Testis (tissue), 3 donors: ENCODE measurements around the gene MAP3K12. TPM values are rescaled to one million over a fixed set of nuclear protein-coding genes. Genes with fewer than 3 reads are reported as not detected.
A peak's percentile ranks its signal among the peaks of the same experiment; 100 is the strongest.

Experiments used
- DNase-seq: peaks from one replicate; pipeline ENCODE4 v3.0.0-alpha.2; 2019
- H3K27ac ChIP-seq, 2 donors: fragments of 200-600 bp; sonication (generic); one replicate each; pipeline ENCODE4 v1.5.1; 2019
- H3K27me3 ChIP-seq: fragments of 200-600 bp; sonication (generic); one replicate; pipeline ENCODE4 v1.5.1; 2019
- H3K36me3 ChIP-seq: fragments of 200-600 bp; sonication (generic); one replicate; pipeline ENCODE4 v1.5.1; 2017; ENCODE audit warnings: low read depth; ENCODE audit errors: missing control alignments
- H3K4me1 ChIP-seq: fragments of 200-600 bp; sonication (generic); one replicate; pipeline ENCODE4 v1.5.1; 2019
- H3K4me3 ChIP-seq, 2 donors: fragments of 200-600 bp; sonication (generic); one replicate each; pipeline ENCODE4 v1.5.1; 2017 to 2019
- H3K9me3 ChIP-seq: fragments of 200-600 bp; sonication (generic); one replicate; pipeline ENCODE4 v1.5.1; 2017
- POLR2A ChIP-seq: fragments of 450-650 bp; IDR thresholded peaks from one replicate; pipeline ENCODE4 v1.6.1; 2017; ENCODE audit warnings: antibody characterized with exemption, mild to moderate bottlenecking, moderate library complexity
- whole genome bisulfite sequencing, 2 donors: methylation state at CpG; one replicate each; pipeline ENCODE4 v1.1.5; 2018; 5-methylcytosine and 5-hydroxymethylcytosine counted together
- intact Hi-C: fragments of 100-400 bp; cut with DNase I; formaldehyde crosslinking; loops from one replicate; pipeline ENCODE4 v1.15.1; 2023; ENCODE audit warnings: low total_unique reads
- polyA plus RNA-seq: library from polyadenylated mRNA; stranded (reverse); fragments of 350-450 nt; fragmentation: Illumina TruSeq; extraction: RNeasy Lipid Tissue Mini Kit (QIAGEN cat#74804); gene quantifications from one replicate; pipeline ENCODE4 v1.2.3, GENCODE V29; 2014; ENCODE audit warnings: low read depth, low replicate concordance; ENCODE audit not compliant: insufficient read depth
- total RNA-seq, 2 donors: library from RNA; depleted of rRNA; stranded (reverse); fragments of >200 nt; gene quantifications; one replicate each; pipeline ENCODE4 v1.2.3, GENCODE V29; 2016
- TF ChIP-seq, protein P1 (sequence below), 3 experiments: fragments of 450-650 bp in 2 of 3; fragments of 200-600 bp in 1 of 3; sonication (generic) in 1 of 3; IDR thresholded peaks; one replicate each; pipeline ENCODE4 v1.5.1; 2016 to 2019; ENCODE audit warnings: antibody characterized with exemption in 3 of 3, mild to moderate bottlenecking in 2 of 3, moderate library complexity in 1 of 3

Gene MAP3K12
- total and polyA plus RNA-seq, 3 donors from 2014 or later, result 28.5 to 56.7 (median 52.2) TPM

GRCh38 chr12:53505555-53506449, 6.5 kb upstream of the MAP3K12 start:
- H3K4me3 ChIP-seq, result no peak overlapping the region
- TF ChIP-seq, protein P1, sequence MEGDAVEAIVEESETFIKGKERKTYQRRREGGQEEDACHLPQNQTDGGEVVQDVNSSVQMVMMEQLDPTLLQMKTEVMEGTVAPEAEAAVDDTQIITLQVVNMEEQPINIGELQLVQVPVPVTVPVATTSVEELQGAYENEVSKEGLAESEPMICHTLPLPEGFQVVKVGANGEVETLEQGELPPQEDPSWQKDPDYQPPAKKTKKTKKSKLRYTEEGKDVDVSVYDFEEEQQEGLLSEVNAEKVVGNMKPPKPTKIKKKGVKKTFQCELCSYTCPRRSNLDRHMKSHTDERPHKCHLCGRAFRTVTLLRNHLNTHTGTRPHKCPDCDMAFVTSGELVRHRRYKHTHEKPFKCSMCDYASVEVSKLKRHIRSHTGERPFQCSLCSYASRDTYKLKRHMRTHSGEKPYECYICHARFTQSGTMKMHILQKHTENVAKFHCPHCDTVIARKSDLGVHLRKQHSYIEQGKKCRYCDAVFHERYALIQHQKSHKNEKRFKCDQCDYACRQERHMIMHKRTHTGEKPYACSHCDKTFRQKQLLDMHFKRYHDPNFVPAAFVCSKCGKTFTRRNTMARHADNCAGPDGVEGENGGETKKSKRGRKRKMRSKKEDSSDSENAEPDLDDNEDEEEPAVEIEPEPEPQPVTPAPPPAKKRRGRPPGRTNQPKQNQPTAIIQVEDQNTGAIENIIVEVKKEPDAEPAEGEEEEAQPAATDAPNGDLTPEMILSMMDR (IDR thresholded peaks at IDR 0.05), result no peak
- no peak for TF ChIP-seq POLR2A
- H3K27me3 ChIP-seq, result no peaks in the 10 kb centered on the region
- no peak for DNase-seq
- WGBS, 2 donors, result 60 to 71% methylated on average over 19 of the region's 19 CpGs
- H3K4me1 ChIP-seq, result peaks cover 46% of the 10 kb centered on the region
- no peaks in the 10 kb centered on the region for H3K36me3 ChIP-seq
- intact Hi-C loops, result loop anchor here (10.0 kb wide), 2 partner anchors 51 to 181 kb away; partner anchors contain the start of genes AAAS and PCBP2
- H3K9me3 ChIP-seq, result no peaks in the 10 kb centered on the region
- H3K27ac ChIP-seq, result peak overlapping the region; percentile 9 to 21

- Histone ChIP-seq H3K27me3 (no peaks in the 10 kb centered on the region), H3K27ac (peak overlapping the region; percentile 2 to 9), H3K4me1 (peaks cover 46% of the 10 kb centered on the region), H3K36me3 (no peaks in the 10 kb centered on the region), H3K4me3 (no peak overlapping the region), H3K9me3 (no peaks in the 10 kb centered on the region)
- no peak for DNase-seq
- intact Hi-C loops, result loop anchor here (10.0 kb wide), 2 partner anchors 50 to 180 kb away; partner anchors contain the start of genes AAAS and PCBP2
- no peak for TF ChIP-seq POLR2A
- TF ChIP-seq, protein P1 (IDR thresholded peaks at IDR 0.05), result no peak
- 66 to 79% methylated on average over 9 to 10 of the region's 10 CpGs for WGBS, 2 donors
Measured at GRCh38 chr12:53505086-53505485, 5.8 kb upstream of the MAP3K12 start.

DNA sequence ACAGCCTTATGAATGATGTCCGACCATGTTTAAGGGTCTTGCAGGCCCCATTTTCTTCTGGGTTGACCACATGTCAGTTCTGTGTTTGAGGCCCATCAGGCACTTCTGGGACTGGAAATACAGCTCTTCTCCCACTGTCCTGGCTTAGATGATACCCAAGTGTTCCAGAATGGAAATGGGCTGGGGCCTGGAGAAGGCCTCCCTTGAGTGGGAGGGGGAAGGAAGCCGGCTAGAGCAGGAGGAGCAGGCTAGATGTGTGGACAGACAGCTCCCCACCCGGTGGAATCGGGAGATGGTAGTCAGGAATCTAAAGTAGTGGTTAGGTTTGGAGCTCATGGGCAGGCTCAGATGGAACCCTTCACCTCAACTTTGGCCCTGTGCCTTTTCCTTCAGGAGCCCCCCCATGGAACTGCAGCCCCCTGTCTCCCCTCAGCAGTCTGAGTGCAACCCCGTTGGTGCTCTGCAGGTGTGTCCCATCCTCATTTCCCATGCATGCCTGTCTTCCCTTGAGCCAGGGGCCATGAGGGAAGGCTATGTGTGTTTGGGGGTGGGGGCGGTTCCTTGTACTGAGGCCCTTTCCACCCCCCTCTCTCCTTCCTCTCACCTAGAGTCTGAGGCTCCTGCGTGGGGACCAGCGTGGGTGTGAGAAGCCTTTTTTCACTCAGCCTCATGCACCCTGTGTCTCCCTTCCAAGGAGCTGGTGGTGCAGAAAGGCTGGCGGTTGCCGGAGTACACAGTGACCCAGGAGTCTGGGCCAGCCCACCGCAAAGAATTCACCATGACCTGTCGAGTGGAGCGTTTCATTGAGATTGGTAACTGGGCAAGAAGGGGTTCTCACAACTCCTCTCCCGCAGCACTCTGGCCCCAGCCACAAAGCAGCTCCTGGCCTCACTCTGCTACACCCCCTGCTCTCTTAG, 5.0 kb upstream of the MAP3K12 start:
- Histone ChIP-seq H3K27ac (peak overlapping the region in 1 of 2 donors; percentile 2), H3K36me3 (no peaks in the 10 kb centered on the region), H3K4me1 (peaks cover 49% of the 10 kb centered on the region), H3K9me3 (no peaks in the 10 kb centered on the region), H3K4me3 (no peak overlapping the region), H3K27me3 (no peaks in the 10 kb centered on the region)
- no peak for DNase-seq
- TF ChIP-seq, protein P1 (IDR thresholded peaks at IDR 0.05), result no peak
- no peak for TF ChIP-seq POLR2A
- intact Hi-C loops, result loop anchor here (10.0 kb wide), 2 partner anchors 49 to 179 kb away; partner anchors contain the start of genes AAAS and PCBP2
- WGBS, 2 donors, result 54 to 73% methylated on average over 14 of the region's 14 CpGs

DNA sequence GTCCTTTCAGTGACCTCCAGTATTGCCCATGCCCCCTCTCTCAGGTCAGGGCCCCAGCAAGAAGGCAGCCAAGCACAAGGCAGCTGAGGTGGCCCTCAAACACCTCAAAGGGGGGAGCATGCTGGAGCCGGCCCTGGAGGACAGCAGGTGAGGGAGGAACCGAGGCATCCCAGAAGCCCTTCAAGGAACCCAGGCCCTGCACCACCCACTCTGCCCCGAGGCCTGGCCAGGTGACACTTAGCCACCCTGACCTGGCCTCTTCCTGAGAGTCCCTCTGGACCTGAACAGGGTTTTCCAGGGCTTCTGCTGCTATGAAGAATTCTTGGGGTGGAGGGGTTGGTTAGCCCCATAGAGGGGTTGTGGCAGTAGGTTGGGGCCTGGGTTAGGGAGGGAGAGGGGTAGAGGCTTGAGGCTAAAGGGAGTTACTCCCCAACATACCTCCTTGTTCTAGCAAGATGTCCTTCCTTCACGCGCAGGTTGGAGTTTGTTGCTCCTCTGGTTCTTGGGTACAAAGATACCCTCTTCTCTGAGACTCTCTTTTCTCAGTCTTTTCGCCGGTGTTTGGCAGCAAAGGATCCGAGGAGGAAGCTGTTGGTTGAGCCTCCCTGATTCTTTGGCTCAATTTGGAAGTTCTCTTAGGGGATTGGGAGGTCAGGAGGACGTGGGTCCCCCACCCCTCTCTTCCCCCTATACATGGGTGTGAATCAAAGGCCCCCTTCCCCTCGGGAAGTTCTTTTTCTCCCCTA, 3.9 kb upstream of the MAP3K12 start:
- Histone ChIP-seq H3K4me1 (peaks cover 55% of the 10 kb centered on the region), H3K36me3 (no peaks in the 10 kb centered on the region), H3K27me3 (no peaks in the 10 kb centered on the region), H3K27ac (peak overlapping the region; percentile 97 to 98), H3K9me3 (no peaks in the 10 kb centered on the region), H3K4me3 (no peak overlapping the region)
- TF ChIP-seq POLR2A, result no peak
- TF ChIP-seq, protein P1 (IDR thresholded peaks at IDR 0.05), result no peak
- DNase-seq, result no peak
- intact Hi-C loops, result loop anchor here (10.0 kb wide), 2 partner anchors 48 to 178 kb away; partner anchors contain the start of genes AAAS and PCBP2
- whole genome bisulfite sequencing, 2 donors, result 76% methylated on average over 8 to 10 of the region's 10 CpGs
